Activated T-helper 1 cell treated with Interleukin-2 at 50 U/mL for 16 hours (primary cell): ENCODE results near the gene GPRC5D.

Experiments used
- DNase-seq: peaks from one replicate; pipeline ENCODE4 v3.0.0-alpha.2; 2020; ENCODE audit warnings: low read depth

The GPRC5D gene

GRCh38 chr12:12903642-12904609 is 48.0 kb downstream of the GPRC5D start:
- DNase-seq = no peak

GRCh38 chr12:12902036-12902435 is 49.9 kb downstream of the GPRC5D start:
- no peak for DNase-seq

GRCh38 chr12:12901158-12901791 is 50.7 kb downstream of the GPRC5D start:
- DNase-seq = no peak

- DNase-seq = no peak
Observed at GRCh38 chr12:12900786-12901157, 51.2 kb downstream of the GPRC5D start.

- DNase-seq = no peak
Observed at GRCh38 chr12:12899530-12900380, 52.2 kb downstream of the GPRC5D start.

- no peak for DNase-seq
Observed at GRCh38 chr12:12898911-12899511, 53.0 kb downstream of the GPRC5D start.

GRCh38 chr12:12898136-12898717 is 53.7 kb downstream of the GPRC5D start:
- no peak for DNase-seq

- no peak for DNase-seq
Observed at GRCh38 chr12:12897302-12897701, 54.7 kb downstream of the GPRC5D start.

GRCh38 chr12:12896260-12896659 is 55.7 kb downstream of the GPRC5D start:
- no peak for DNase-seq

GRCh38 chr12:12893438-12893837 is 58.5 kb downstream of the GPRC5D start:
- DNase-seq = no peak

- DNase-seq = no peak
Observed at GRCh38 chr12:12892681-12893141, 59.3 kb downstream of the GPRC5D start.

GRCh38 chr12:12891881-12892355 is 60.1 kb downstream of the GPRC5D start:
- no peak for DNase-seq

GRCh38 chr12:12891080-12891880 is 60.7 kb downstream of the GPRC5D start, which contains the start of gene GPRC5A:
TSS of gene GPRC5A (plus strand) at chr12:12891562. CDS start at chr12:12908250, 16,688 bp downstream.
- no peak for DNase-seq
